NCI-H526 treated with DMSO at 0.1 percent for 48 hours (cell line): Measurements from ENCODE around the gene SLC24A2.

Experiments
- DNase-seq: peaks from one replicate; lab custom pipeline; 2025; lab: John Stamatoyannopoulos, UW

The SLC24A2 gene

GRCh38 chr9:19757745-19758144, 31.1 kb downstream of the SLC24A2 start:
- DNase-seq, result no peak

GRCh38 chr9:19754921-19755320, 33.9 kb downstream of the SLC24A2 start:
- DNase-seq, result no peak

DNA sequence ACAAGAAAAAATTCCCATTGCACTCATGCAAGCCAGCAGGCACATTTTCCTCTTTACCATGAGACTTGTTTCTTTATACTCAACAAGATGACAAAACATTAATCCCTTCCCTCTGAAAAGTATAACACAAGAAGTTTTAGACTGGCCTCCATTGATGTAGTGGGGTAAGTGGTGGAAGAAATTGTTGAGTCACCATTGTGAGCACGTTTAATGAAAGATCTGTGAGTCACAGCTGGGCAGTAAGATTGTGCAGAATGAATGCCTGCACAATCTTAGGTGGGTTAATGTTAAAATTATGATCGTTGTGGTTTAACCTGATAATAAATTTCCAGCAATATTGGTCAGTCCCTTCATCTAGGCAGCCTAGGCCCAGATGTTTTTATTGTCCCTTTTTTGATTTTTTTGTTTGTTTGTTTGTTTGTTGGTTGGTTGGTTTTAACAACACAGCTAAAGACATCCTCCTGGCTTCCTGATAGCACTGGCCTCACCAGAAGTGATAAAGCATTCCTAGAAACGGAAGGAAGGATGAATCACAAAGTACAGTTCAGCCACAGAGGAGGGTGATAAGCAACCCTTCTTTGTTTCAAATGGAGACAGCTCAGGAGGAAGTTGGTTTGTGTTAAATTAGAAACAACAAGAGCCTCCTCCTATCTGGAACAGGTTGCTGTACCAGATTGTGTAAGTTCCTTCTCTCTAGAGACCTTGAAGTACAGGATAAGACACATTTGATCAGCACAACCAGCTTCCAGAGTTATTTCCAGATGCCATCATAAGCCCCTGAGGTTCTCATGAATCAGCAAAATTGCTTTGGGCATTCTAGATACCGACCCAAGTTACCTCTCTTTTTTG, 40.3 kb downstream of the SLC24A2 start:
- no peak for DNase-seq

GRCh38 chr9:19746223-19746622, 42.6 kb downstream of the SLC24A2 start:
- DNase-seq, result no peak

- no peak for DNase-seq
These were observed 47.7 kb downstream of the SLC24A2 start for GRCh38 chr9:19741178-19741577.
